HL-60 (cell line): ENCODE data around the gene PTBP3.

Source experiments
- CTCF ChIP-seq: IDR thresholded peaks from one replicate; pipeline ENCODE4 v1.5.1; 2011; ENCODE audit warnings: low read length, control low read depth, inconsistent platforms; ENCODE audit not compliant: insufficient read depth
- GABPA ChIP-seq: IDR thresholded peaks from 2 replicates; pipeline ENCODE4 v1.6.1; 2012; ENCODE audit warnings: low read depth
- POLR2AphosphoS5 ChIP-seq: IDR thresholded peaks from 2 replicates; pipeline ENCODE4 v1.6.1; 2012; ENCODE audit warnings: low read depth
- REST ChIP-seq: IDR thresholded peaks from 2 replicates; pipeline ENCODE4 v1.6.1; 2012; ENCODE audit warnings: low read depth; ENCODE audit not compliant: insufficient replicate concordance
- SPI1 ChIP-seq: IDR thresholded peaks from 2 replicates; pipeline ENCODE4 v1.6.1; 2012; ENCODE audit warnings: low read depth, mild to moderate bottlenecking, borderline replicate concordance

- TF ChIP-seq CTCF = no peak
- TF ChIP-seq REST = no peak
- no peak for TF ChIP-seq POLR2AphosphoS5
- no peak for TF ChIP-seq GABPA
- TF ChIP-seq SPI1 = no peak
These were observed 10.0 kb downstream of the PTBP3 start for GRCh38 chr9:112323378-112323854.
